Activated CD8-positive, alpha-beta memory T cell treated with anti-CD3 and anti-CD28 coated beads, Interleukin-2, amount 10 ng/mL, durations not matched to agents 7 days and 5 days (primary cell): ENCODE results near the gene HSDL2. TPM values are rescaled to one million over a fixed set of nuclear protein-coding genes. Genes with fewer than 3 reads are reported as not detected.
"Not testable (repeated sequence)": the region's sequence is repeated elsewhere in the genome, so short reads cannot be mapped to it uniquely, and the experiment has no call there.

Experiments used
- ATAC-seq: fragments of 150-1000 bp; cut with Tn5 transposase; one replicate; pipeline ENCODE4 v1.10.0; 2021; ENCODE audit warnings: moderate library complexity
- CTCF ChIA-PET: fragments of 350-600 bp; sonication (Branson Sonifier 250); formaldehyde crosslinking; loops from one replicate; lab custom pipeline; 2021; ENCODE audit warnings: antibody characterized with exemption; lab: Charles Lee
- DNase-seq: peaks from one replicate; pipeline ENCODE4 v3.0.0-alpha.2; 2020
- H3K27ac Mint-ChIP-seq: one replicate; pipeline ENCODE4 v1.8.0; 2021; ENCODE audit warnings: mild to moderate bottlenecking, mixed read lengths
- H3K27me3 Mint-ChIP-seq: one replicate; pipeline ENCODE4 v1.8.0; 2021; ENCODE audit warnings: mixed read lengths
- H3K36me3 Mint-ChIP-seq: one replicate; pipeline ENCODE4 v1.8.0; 2021; ENCODE audit warnings: mild to moderate bottlenecking, mixed read lengths
- H3K4me1 Mint-ChIP-seq: one replicate; pipeline ENCODE4 v1.8.0; 2021; ENCODE audit warnings: mixed read lengths
- H3K4me3 Mint-ChIP-seq: one replicate; pipeline ENCODE4 v1.8.0; 2021; ENCODE audit warnings: mild to moderate bottlenecking, moderate library complexity, mixed read lengths
- H3K9me3 Mint-ChIP-seq: one replicate; pipeline ENCODE4 v1.8.0; 2022; ENCODE audit warnings: low read depth, mixed read lengths
- total RNA-seq, 2 experiments: library from RNA; stranded (reverse); gene quantifications; one replicate each; pipeline ENCODE4 v1.2.3, GENCODE V29; 2021

The HSDL2 gene
- total RNA-seq, 2 experiments from 2014 or later, result 18.2 to 19.3 TPM

- CTCF ChIA-PET, result no interaction called here
- DNase-seq (peak; percentile 55), ATAC-seq (peak; percentile 49)
- no peak overlapping the region for H3K27ac Mint-ChIP-seq
- peaks cover 1% of the 10 kb centered on the region for H3K36me3 Mint-ChIP-seq
- no peak overlapping the region for H3K4me3 Mint-ChIP-seq
- peaks cover 24% of the 10 kb centered on the region for H3K4me1 Mint-ChIP-seq
- H3K27me3 Mint-ChIP-seq, result no peaks in the 10 kb centered on the region
- H3K9me3 Mint-ChIP-seq, result no peaks in the 10 kb centered on the region
These were observed 7.2 kb downstream of the HSDL2 start for GRCh38 chr9:112387115-112387514.

- ATAC-seq, DNase-seq, H3K27me3 Mint-ChIP-seq, H3K27ac Mint-ChIP-seq, H3K9me3 Mint-ChIP-seq, H3K36me3 Mint-ChIP-seq, CTCF ChIA-PET, H3K4me3 Mint-ChIP-seq: not testable (repeated sequence)
- peaks cover 13% of the 10 kb centered on the region for H3K4me1 Mint-ChIP-seq
These were observed 10.0 kb downstream of the HSDL2 start for GRCh38 chr9:112389897-112390296.

DNA sequence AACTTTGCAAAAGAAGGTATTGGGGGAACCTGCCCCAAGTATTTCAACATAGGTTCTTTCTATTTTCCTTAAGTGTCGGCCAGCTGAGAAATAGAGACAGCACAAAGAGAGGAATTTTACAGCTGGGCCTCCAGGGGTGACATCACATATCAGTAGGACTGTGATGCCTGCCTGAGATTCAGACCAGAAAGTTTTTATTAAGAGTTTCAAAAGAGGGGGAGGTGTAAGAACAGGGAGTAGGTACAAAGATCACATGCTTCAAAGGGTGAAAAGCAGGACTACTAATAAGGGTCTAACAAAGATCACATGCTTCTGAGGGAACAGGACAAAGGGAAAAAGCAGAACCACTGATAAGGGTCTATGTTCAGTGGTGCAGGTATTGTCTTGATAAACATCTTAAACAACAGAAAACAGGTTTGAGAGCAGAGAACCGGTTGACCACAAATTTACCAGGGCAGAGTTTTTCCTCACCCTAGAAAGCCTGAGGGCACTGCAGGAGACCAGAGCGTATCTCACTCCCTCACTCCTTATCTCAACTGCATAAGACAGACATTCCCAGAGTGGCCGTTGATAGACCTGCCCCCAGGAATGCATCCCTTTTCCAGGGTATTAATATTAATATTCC, 12.1 kb downstream of the HSDL2 start:
- CTCF ChIA-PET, H3K4me1 Mint-ChIP-seq, H3K9me3 Mint-ChIP-seq, H3K4me3 Mint-ChIP-seq, H3K36me3 Mint-ChIP-seq, H3K27ac Mint-ChIP-seq, ATAC-seq, H3K27me3 Mint-ChIP-seq, DNase-seq: not testable (repeated sequence)

- H3K36me3 Mint-ChIP-seq, H3K27ac Mint-ChIP-seq, H3K27me3 Mint-ChIP-seq, DNase-seq, H3K9me3 Mint-ChIP-seq, ATAC-seq, CTCF ChIA-PET, H3K4me1 Mint-ChIP-seq, H3K4me3 Mint-ChIP-seq: not testable (repeated sequence)
These were observed 13.2 kb downstream of the HSDL2 start for GRCh38 chr9:112393146-112393545.

GRCh38 chr9:112396416-112396815, 16.5 kb downstream of the HSDL2 start:
- Mint-ChIP-seq H3K9me3 (peaks cover 3% of the 10 kb centered on the region), H3K4me3 (no peak overlapping the region), H3K4me1 (no peaks in the 10 kb centered on the region), H3K27ac (no peak overlapping the region), H3K36me3 (peaks cover 13% of the 10 kb centered on the region), H3K27me3 (no peaks in the 10 kb centered on the region)
- ATAC-seq, result no peak
- CTCF ChIA-PET, result no interaction called here
- no peak for DNase-seq

DNA sequence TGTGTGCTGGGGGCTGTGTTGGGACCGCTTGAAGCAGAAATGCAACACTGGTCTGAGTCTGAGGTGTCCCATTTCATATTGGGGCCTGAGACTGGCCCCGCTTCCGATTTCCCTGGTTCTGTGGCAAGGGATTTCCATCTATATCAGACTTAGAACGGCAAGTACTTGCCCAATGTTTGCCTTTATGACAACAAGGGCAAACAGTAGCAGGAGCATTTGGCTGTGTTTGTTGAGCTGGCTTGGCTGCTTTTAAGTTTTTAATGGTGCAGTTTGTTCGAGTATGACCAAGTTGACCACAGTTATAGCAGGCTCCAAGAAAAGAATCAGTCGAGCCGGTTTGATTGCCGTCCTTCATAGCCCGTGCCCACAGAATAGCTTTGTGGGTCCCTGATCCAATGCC, 17.0 kb downstream of the HSDL2 start:
- Mint-ChIP-seq H3K27me3 (no peaks in the 10 kb centered on the region), H3K4me3 (no peak overlapping the region), H3K4me1 (no peaks in the 10 kb centered on the region), H3K27ac (no peak overlapping the region), H3K9me3 (peaks cover 3% of the 10 kb centered on the region), H3K36me3 (peaks cover 13% of the 10 kb centered on the region)
- ATAC-seq, result no peak
- CTCF ChIA-PET, result no interaction called here
- DNase-seq, result no peak

GRCh38 chr9:112401175-112401815, 21.4 kb downstream of the HSDL2 start:
- H3K27me3 Mint-ChIP-seq, result no peaks in the 10 kb centered on the region
- ATAC-seq, result no peak
- H3K27ac Mint-ChIP-seq, result no peak overlapping the region
- no peak for DNase-seq
- no peak overlapping the region for H3K4me3 Mint-ChIP-seq
- peaks cover 22% of the 10 kb centered on the region for H3K36me3 Mint-ChIP-seq
- CTCF ChIA-PET, result no interaction called here
- H3K4me1 Mint-ChIP-seq, result no peaks in the 10 kb centered on the region
- H3K9me3 Mint-ChIP-seq, result peaks cover 3% of the 10 kb centered on the region

GRCh38 chr9:112403614-112404201, 23.8 kb downstream of the HSDL2 start:
- ATAC-seq, result no peak
- no peak overlapping the region for H3K27ac Mint-ChIP-seq
- CTCF ChIA-PET, result no interaction called here
- no peaks in the 10 kb centered on the region for H3K27me3 Mint-ChIP-seq
- no peaks in the 10 kb centered on the region for H3K9me3 Mint-ChIP-seq
- no peak for DNase-seq
- H3K4me1 Mint-ChIP-seq, result no peaks in the 10 kb centered on the region
- H3K36me3 Mint-ChIP-seq, result peaks cover 18% of the 10 kb centered on the region
- no peak overlapping the region for H3K4me3 Mint-ChIP-seq

- Mint-ChIP-seq H3K9me3 (no peaks in the 10 kb centered on the region), H3K4me1 (no peaks in the 10 kb centered on the region), H3K4me3 (no peak overlapping the region), H3K27ac (no peak overlapping the region), H3K36me3 (peaks cover 16% of the 10 kb centered on the region), H3K27me3 (no peaks in the 10 kb centered on the region)
- DNase-seq, result no peak
- no peak for ATAC-seq
- CTCF ChIA-PET, result no interaction called here
These were observed 24.6 kb downstream of the HSDL2 start for GRCh38 chr9:112404508-112404932.

DNA sequence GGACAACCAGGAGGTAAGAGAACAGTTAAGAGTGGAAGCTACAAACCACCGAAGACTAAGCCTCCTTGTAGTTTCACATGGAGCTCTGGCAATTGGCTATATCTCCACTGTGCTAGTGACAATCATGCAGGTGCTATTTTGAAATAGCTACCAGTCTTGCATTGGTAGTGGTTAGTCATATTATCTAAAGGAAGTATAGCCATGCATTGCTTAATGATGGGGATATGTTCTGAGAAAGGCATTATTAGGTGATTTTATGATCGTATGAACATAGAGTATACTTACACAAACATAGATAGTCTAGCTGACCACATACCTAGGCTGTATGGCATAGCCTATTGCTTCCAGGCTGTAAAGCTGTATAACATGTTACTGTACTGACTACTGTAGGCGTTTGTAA, 28.4 kb downstream of the HSDL2 start:
- Mint-ChIP-seq H3K4me3 (no peak overlapping the region), H3K27me3 (no peaks in the 10 kb centered on the region), H3K4me1 (no peaks in the 10 kb centered on the region), H3K27ac (no peak overlapping the region), H3K9me3 (no peaks in the 10 kb centered on the region), H3K36me3 (peaks cover 18% of the 10 kb centered on the region)
- DNase-seq (no peak), ATAC-seq (no peak)
- CTCF ChIA-PET, result no interaction called here

GRCh38 chr9:112408819-112409218, 28.9 kb downstream of the HSDL2 start:
- Mint-ChIP-seq H3K4me3 (no peak overlapping the region), H3K9me3 (no peaks in the 10 kb centered on the region), H3K27me3 (no peaks in the 10 kb centered on the region), H3K27ac (no peak overlapping the region), H3K36me3 (peaks cover 18% of the 10 kb centered on the region), H3K4me1 (no peaks in the 10 kb centered on the region)
- CTCF ChIA-PET, result no interaction called here
- DNase-seq (no peak), ATAC-seq (no peak)

- CTCF ChIA-PET, result no interaction called here
These were observed 29.9 kb downstream of the HSDL2 start for GRCh38 chr9:112409758-112410157.

GRCh38 chr9:112411626-112412027, 31.7 kb downstream of the HSDL2 start:
- Mint-ChIP-seq H3K4me3 (no peak overlapping the region), H3K27ac (no peak overlapping the region), H3K27me3 (no peaks in the 10 kb centered on the region), H3K36me3 (peaks cover 11% of the 10 kb centered on the region), H3K4me1 (no peaks in the 10 kb centered on the region), H3K9me3 (no peaks in the 10 kb centered on the region)
- CTCF ChIA-PET, result no interaction called here
- no peak for ATAC-seq
- no peak for DNase-seq

More at GRCh38 chr9:112409758-112410157, 29.9 kb downstream of the HSDL2 start:
- ATAC-seq (no peak), DNase-seq (no peak)
- Mint-ChIP-seq H3K4me3 (no peak overlapping the region), H3K27me3 (no peaks in the 10 kb centered on the region), H3K36me3 (peaks cover 16% of the 10 kb centered on the region), H3K27ac (no peak overlapping the region), H3K4me1 (no peaks in the 10 kb centered on the region), H3K9me3 (no peaks in the 10 kb centered on the region)

DNA sequence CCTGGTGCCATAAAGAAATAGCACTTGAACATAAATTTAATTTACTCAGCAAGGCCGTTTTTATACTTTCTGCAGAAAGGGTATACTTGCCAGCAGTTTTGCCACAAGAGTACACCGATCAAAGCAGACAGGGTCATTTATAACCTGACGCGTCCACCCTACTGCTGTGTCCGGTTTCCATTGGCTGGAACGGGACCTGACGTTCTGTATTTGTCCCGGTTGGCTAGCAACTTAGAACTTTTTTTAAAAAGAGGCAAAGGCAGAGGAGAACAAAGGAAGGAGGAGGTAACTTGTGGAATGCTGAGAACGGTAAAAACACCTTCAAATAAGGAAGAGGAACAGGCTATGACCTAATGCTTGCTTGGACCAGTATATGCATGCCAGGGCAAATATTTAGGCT, 33.8 kb downstream of the HSDL2 start:
- ATAC-seq, H3K9me3 Mint-ChIP-seq, H3K27ac Mint-ChIP-seq, H3K4me1 Mint-ChIP-seq, H3K27me3 Mint-ChIP-seq, CTCF ChIA-PET, H3K4me3 Mint-ChIP-seq, DNase-seq, H3K36me3 Mint-ChIP-seq: not testable (repeated sequence)
